Measurements from ENCODE around the gene VPS18.

GRCh38 chr15:40952301-40952900 lies 58.2 kb downstream of the VPS18 start:
- TF ChIP-seq CTCF (conservative IDR thresholded peaks at IDR 0.05 in 1 of 2, IDR thresholded peaks at IDR 0.05 in 1 of 2; ENCODE audit: low read depth in 1 of 2, low read length in 2 of 2) (no peak), EZH2 (IDR thresholded peaks at IDR 0.05; ENCODE audit: low read length, missing control alignments) (no peak)
